Hematopoietic multipotent progenitor cell treated with erythropoietin and hydrocortisone succinate and interleukin-3 and kit ligand, for 17 days (in vitro differentiated cells): ENCODE measurements around the gene SERPINI1.

Source experiments
- DNase-seq: peaks from one replicate; pipeline ENCODE4 v3.0.0-alpha.2; 2015; ENCODE audit warnings: low spot score

The SERPINI1 gene

DNA sequence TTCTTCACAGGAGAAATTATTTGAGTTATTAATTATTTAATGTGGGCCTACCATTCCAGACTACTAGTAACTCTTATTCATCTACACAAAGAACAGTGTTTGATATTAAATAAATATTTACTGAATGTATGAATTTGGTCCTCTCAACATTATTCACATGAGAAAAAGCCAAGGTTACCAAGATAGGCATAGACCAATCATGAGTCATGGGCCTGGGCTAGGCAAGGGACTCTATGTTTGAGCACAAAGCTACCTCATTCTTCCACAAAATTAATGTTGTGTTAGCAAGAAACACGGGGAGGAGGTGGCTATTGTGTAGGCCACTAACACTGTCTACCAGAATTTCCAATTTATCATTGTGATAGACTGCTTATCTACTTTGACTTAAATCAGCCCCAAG, 115.7 kb downstream of the SERPINI1 start:
- no peak for DNase-seq

GRCh38 chr3:167851749-167852148, 116.2 kb downstream of the SERPINI1 start:
- no peak for DNase-seq

DNA sequence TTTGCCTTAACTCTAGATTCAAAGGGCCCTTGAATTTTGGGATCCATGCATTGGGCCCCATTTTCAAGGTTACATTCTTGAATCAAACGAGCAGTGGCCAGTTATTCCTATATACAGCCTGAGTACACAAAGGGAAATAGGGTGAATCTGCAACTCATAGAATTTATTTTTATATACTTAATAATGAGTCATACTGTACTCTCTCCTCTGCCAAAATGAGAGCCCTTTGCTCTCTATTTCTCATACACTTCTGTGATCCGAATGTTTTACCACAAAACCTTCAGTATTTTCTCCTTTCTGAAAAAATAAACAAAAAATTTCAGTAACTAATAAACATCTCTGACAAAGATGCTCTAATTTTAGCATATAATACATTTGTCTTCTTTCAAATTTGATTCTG, 116.7 kb downstream of the SERPINI1 start:
- no peak for DNase-seq

GRCh38 chr3:167854063-167854462, 118.5 kb downstream of the SERPINI1 start:
- DNase-seq, result no peak

DNA sequence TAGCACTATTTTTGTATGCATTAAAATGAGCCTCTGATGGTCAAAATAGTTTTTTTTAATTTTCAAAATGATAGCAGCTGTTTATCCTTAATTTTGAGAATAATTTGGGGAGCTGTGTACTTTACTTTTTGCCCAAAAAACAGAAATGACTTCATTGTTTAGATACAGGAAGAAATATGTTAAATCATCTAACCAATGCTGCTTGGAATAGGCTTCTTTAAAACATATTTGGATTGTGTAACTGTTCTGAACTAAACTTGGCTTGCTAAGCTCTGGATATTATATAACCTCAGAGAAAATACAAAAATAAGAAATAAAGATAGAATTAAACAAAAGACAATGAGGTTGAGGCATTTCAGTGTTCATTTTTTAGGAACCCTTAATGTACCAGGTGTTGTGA, 119.3 kb downstream of the SERPINI1 start:
- DNase-seq, result no peak

DNA sequence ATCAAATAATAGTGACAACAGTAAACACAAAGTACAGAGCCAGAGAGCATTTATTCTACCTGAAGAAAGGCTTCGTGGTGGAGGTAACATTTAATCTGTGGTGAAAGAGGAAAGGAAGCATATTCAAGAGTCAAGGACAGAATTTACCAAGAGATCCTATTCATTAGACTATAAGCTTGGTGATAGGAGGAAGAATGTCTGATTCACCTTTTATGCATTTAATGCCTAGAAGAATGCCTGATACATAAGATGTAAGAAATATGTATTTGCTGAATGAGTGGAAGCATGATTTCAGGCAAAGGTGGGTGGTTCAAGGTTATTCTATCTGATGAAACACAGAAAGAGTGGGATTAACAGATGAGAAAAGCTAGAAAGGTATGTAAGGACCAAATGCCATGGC, 119.8 kb downstream of the SERPINI1 start:
- DNase-seq, result no peak

- DNase-seq, result no peak
Observed at GRCh38 chr3:167858865-167859264, 123.3 kb downstream of the SERPINI1 start.

DNA sequence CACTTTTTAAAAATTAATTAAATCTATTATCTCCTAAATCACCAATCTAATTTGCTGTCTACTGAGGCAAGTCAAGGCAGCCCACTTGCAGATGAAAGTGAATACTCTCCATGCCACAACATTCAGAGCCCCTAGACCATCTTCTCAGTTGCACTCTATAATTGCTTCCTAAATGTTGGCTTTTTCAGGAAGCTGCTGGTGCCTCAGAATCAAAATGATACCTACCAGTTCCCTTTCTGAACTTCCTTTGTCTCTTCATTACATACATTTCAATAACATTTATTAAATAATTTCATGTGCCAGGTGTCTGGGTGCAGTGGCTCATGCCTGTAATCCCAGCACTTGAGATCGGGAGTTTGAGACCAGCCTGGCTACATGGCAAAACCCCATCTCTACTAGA, 124.1 kb downstream of the SERPINI1 start:
- no peak for DNase-seq

- no peak for DNase-seq
Observed at GRCh38 chr3:167861649-167862048, 126.1 kb downstream of the SERPINI1 start.

DNA sequence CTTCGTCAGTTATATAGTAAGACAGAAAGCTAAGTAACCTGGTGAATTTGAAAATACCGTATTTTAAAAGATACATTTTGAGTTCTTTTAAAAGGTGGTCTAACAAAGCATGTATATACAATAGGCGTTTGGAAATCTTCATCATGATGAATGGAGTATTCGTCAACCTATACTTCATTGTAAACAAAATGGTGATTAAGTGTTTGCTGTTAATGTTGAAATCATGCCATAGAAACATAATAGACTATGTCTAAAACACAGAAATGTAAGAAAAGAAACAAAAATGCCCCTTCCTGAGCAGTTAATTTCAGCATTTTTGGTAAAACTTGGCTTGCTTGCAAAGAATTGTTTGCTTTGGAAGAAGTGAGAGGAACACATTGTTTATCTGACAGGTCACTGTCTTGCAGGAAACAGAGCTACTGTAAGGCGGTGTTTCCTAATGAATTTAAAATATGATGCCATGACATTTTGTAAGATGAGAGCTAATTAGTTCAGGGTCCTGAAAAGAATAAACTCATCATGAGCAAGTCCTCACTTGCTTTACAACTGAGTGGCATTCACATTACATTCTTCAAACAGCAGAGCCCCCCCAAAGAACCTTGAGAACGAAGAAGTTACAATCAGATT, 126.7 kb downstream of the SERPINI1 start:
- DNase-seq, result no peak

- DNase-seq, result no peak
Observed at GRCh38 chr3:167863811-167864551, 128.5 kb downstream of the SERPINI1 start.

DNA sequence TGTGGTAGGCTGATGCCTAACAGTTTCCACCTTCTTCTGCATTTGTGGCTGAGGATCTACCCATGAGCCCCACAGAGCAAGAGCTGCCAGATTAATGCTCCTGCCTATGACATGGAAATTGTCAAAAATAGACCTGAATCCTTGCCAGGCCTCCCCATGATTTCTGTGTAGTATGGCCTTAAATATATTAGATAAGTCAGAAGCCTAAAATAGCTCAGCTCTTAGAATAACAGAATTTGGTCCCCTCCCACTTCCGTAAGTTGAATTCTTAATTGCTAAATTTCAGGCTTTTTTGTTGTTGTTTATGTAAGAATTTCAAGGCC, 129.0 kb downstream of the SERPINI1 start:
- DNase-seq, result no peak

DNA sequence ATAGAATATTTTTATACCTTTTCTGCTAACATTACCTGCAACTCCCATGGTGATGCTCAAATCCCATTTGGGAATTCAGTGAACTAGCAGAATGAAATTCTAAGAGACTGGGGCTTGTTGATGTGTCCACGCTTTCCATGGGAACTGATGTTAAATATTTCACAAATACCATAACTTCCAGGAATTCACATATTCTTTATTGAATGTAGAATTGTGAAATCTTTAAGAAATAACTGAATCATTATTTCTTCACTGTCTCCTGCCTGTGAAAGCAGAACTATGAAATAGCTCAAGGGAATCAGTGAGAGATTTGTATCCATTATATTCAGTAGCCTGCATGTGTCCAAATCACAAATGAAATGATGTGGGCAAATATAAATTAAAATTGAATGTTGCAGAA, 130.8 kb downstream of the SERPINI1 start:
- no peak for DNase-seq

- no peak for DNase-seq
Observed at GRCh38 chr3:167867981-167868380, 132.5 kb downstream of the SERPINI1 start.

DNA sequence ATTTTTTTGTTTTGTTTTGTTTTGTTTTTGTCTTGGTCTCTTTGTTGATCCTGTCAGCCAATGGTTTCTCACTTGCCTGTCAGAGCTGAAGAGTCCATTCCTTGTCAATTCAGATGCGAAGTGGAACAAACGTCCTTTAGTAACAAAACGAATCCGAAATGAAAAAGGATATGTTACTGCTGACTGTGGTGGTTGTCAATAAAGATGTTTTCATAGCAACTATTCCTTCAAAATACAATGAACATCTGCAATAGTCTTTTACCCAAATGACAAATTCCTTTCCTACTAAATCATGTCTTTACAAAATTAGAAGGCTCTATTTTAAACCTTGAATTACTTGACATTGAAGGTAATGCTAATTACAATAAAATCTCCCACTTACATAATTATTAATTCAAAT, 134.7 kb downstream of the SERPINI1 start:
- no peak for DNase-seq

- no peak for DNase-seq
Observed at GRCh38 chr3:167870759-167871158, 135.2 kb downstream of the SERPINI1 start.

GRCh38 chr3:167872032-167872431, 136.5 kb downstream of the SERPINI1 start:
- DNase-seq, result no peak

DNA sequence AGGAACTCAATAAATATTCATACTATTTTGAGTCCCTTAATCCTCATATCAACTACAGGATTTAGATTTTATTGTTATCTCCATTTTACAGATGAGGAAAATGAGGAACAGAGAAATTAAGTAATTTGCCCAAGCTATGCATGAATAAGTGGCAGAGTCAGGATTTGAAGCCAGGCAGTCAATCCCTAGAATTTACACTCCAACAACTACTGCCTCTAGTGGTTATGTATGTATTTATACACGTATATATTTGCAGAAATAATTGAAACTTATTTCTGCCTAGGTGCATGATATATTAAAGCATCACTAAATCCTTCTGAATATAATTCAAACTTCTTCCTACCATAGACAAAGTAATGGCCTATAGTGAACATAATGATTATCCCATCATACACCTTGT, 137.4 kb downstream of the SERPINI1 start:
- DNase-seq, result no peak

- no peak for DNase-seq
Observed at GRCh38 chr3:167874671-167875372, 139.3 kb downstream of the SERPINI1 start.
